ENCODE data around the gene MLLT1.

DNA sequence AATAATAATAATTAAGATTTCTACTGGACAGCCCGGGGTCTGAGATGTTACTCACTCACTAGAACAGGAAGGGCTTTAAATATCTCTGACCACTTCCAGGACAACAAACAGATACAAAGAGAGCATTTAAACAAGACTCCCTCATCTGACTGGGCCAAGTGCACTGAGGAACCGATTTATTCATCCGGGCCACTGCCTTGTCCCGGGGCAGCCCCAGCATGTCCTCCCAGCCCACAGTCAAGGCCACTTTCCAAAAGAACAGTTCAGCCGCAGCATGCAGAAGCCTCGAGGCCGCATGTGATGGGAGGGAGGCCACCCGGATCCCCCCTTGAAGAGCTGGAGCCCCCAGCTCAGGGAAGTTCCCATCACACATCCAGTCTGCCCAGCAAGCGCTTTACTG is 30.5 kb downstream of the MLLT1 start:
- TF ChIP-seq, protein P1, sequence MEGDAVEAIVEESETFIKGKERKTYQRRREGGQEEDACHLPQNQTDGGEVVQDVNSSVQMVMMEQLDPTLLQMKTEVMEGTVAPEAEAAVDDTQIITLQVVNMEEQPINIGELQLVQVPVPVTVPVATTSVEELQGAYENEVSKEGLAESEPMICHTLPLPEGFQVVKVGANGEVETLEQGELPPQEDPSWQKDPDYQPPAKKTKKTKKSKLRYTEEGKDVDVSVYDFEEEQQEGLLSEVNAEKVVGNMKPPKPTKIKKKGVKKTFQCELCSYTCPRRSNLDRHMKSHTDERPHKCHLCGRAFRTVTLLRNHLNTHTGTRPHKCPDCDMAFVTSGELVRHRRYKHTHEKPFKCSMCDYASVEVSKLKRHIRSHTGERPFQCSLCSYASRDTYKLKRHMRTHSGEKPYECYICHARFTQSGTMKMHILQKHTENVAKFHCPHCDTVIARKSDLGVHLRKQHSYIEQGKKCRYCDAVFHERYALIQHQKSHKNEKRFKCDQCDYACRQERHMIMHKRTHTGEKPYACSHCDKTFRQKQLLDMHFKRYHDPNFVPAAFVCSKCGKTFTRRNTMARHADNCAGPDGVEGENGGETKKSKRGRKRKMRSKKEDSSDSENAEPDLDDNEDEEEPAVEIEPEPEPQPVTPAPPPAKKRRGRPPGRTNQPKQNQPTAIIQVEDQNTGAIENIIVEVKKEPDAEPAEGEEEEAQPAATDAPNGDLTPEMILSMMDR (conservative IDR thresholded peaks at IDR 0.05 in 1 of 2, IDR thresholded peaks at IDR 0.05 in 1 of 2; ENCODE audit: low read depth in 1 of 2, low read length in 2 of 2) = no peak
- no peak for TF ChIP-seq EZH2 (IDR thresholded peaks at IDR 0.05; ENCODE audit: low read length, missing control alignments)

All from fibroblast of lung (primary cell).